ENCODE measurements around the gene AP3S1.

The AP3S1 gene

GRCh38 chr5:115825948-115826347 is 15.8 kb upstream of the AP3S1 start:
- no peak for DNase-seq (ENCODE audit: low spot score)

GRCh38 chr5:115829913-115830312 is 11.8 kb upstream of the AP3S1 start:
- DNase-seq (ENCODE audit: low spot score) = no peak

GRCh38 chr5:115831163-115831768 is 10.5 kb upstream of the AP3S1 start:
- DNase-seq (ENCODE audit: low spot score) = peak; percentile 27

GRCh38 chr5:115835481-115835880 is 6.3 kb upstream of the AP3S1 start:
- DNase-seq (ENCODE audit: low spot score) = no peak

GRCh38 chr5:115838885-115839518 is 2.7 kb upstream of the AP3S1 start:
- peak; percentile 39 for DNase-seq (ENCODE audit: low spot score)

GRCh38 chr5:115840873-115841272 is 862 bp upstream of the AP3S1 start:
- no peak for DNase-seq (ENCODE audit: low spot score)

- peak; percentile 67 for DNase-seq (ENCODE audit: low spot score)
Measured at GRCh38 chr5:115842089-115842935, 577 bp downstream of the AP3S1 start.

- no peak for DNase-seq (ENCODE audit: low spot score)
Measured at GRCh38 chr5:115842952-115843351, 1.2 kb downstream of the AP3S1 start.

GRCh38 chr5:115843444-115844130 is 1.9 kb downstream of the AP3S1 start:
- no peak for DNase-seq (ENCODE audit: low spot score)

GRCh38 chr5:115844321-115844817 is 2.6 kb downstream of the AP3S1 start:
- no peak for DNase-seq (ENCODE audit: low spot score)

GRCh38 chr5:115847290-115847689 is 5.6 kb downstream of the AP3S1 start:
- DNase-seq (ENCODE audit: low spot score) = no peak

- no peak for DNase-seq (ENCODE audit: low spot score)
Measured at GRCh38 chr5:115849258-115849798, 7.6 kb downstream of the AP3S1 start.

- DNase-seq (ENCODE audit: low spot score) = no peak
Measured at GRCh38 chr5:115850744-115851416, 9.1 kb downstream of the AP3S1 start.

GRCh38 chr5:115854139-115854538 is 12.4 kb downstream of the AP3S1 start:
- DNase-seq (ENCODE audit: low spot score) = no peak

- no peak for DNase-seq (ENCODE audit: low spot score)
Measured at GRCh38 chr5:115855959-115856358, 14.2 kb downstream of the AP3S1 start.

GRCh38 chr5:115857057-115857479 is 15.3 kb downstream of the AP3S1 start:
- no peak for DNase-seq (ENCODE audit: low spot score)

GRCh38 chr5:115857626-115858349 is 16.1 kb downstream of the AP3S1 start:
- no peak for DNase-seq (ENCODE audit: low spot score)

GRCh38 chr5:115858396-115858795 is 16.7 kb downstream of the AP3S1 start:
- no peak for DNase-seq (ENCODE audit: low spot score)

GRCh38 chr5:115859378-115859777 is 17.6 kb downstream of the AP3S1 start:
- DNase-seq (ENCODE audit: low spot score) = no peak

- no peak for DNase-seq (ENCODE audit: low spot score)
Measured at GRCh38 chr5:115869256-115869795, 27.6 kb downstream of the AP3S1 start.
